SK-N-MC (cell line): ENCODE data around the gene XYLT2.

Experiments
- EZH2 ChIP-seq: fragments of 200-600 bp; sonication (generic); IDR thresholded peaks from one replicate; pipeline ENCODE4 v1.6.1; 2017; ENCODE audit warnings: antibody characterized with exemption
- FOXP2 ChIP-seq: optimal IDR thresholded peaks from 2 replicates; pipeline ENCODE3; 2011; ENCODE audit warnings: mild to moderate bottlenecking, moderate library complexity; ENCODE audit not compliant: insufficient read depth; ENCODE audit errors: extremely low read length, control extremely low read depth
- POLR2AphosphoS5 ChIP-seq: IDR thresholded peaks from 2 replicates; pipeline ENCODE4 v1.6.1; 2012; ENCODE audit warnings: mild to moderate bottlenecking, low read depth, low read length, borderline replicate concordance

GRCh38 chr17:50394711-50395110 is 48.8 kb downstream of the XYLT2 start:
- TF ChIP-seq EZH2 (no peak), FOXP2 (no peak), POLR2AphosphoS5 (no peak)
